ENCODE measurements around the gene FGR. TPM values are rescaled to one million over a fixed set of nuclear protein-coding genes. Genes with fewer than 3 reads are reported as not detected.
"Not testable (repeated sequence)": the region's sequence is repeated elsewhere in the genome, so short reads cannot be mapped to it uniquely, and the experiment has no call there.

The FGR gene
- total RNA-seq, 1 donor from 2014 or later, result 28.6 TPM

DNA sequence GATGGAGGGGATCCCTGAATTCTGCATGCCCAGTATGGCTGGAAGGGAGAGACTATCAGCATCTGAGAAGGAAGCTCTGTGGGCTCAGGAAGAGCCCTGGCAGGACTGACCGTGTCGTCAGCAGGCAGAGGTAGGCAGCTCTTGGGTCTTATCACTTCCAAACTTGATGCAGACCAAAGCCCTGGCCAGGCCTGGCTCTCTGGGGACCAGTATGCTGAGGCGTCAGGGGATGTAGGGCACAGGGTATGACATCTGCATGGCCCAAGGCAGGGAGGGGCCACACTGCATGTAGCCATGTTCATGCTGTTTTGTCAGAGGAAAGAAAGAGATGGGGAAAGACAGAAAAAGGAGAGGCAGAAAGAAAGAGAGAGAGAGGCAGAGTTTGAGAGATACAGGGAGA lies 6.3 kb downstream of the FGR start:
- no peak for ATAC-seq (ENCODE audit: low read depth)
- no peaks in the 10 kb centered on the region for H3K27me3 Mint-ChIP-seq
- H3K4me1 Mint-ChIP-seq, result peaks cover 62% of the 10 kb centered on the region
- peak overlapping the region; percentile 66 for H3K27ac Mint-ChIP-seq
- ChIA-PET CTCF (interaction anchor here (0.8 to 3.9 kb wide), 5 partner anchors 12 to 34 kb away, joined by 3 to 17 read pairs (median 4); no protein-coding TSS in a partner anchor), POLR2A (interaction anchor here (0.5 to 15.1 kb wide), 7 partner anchors 9 to 320 kb away, joined by 3 to 271 read pairs (median 4); no protein-coding TSS in a partner anchor)
- no peak for TF ChIP-seq CTCF (IDR thresholded peaks at IDR 0.05)
- H3K36me3 Mint-ChIP-seq (ENCODE audit: low read depth), result no peaks in the 10 kb centered on the region
- intact Hi-C loops (cut with micrococcal nuclease), result no loop called here
- H3K9me3 Mint-ChIP-seq, result no peaks in the 10 kb centered on the region
- peak overlapping the region; percentile 30 for H3K4me3 Mint-ChIP-seq
- DNase-seq, result no peak

- H3K4me3 Mint-ChIP-seq; H3K36me3 Mint-ChIP-seq (ENCODE audit: low read depth); DNase-seq; H3K27me3 Mint-ChIP-seq; H3K9me3 Mint-ChIP-seq; ATAC-seq (ENCODE audit: low read depth); intact Hi-C loops (cut with micrococcal nuclease): not testable (repeated sequence)
- ChIA-PET CTCF (interaction anchor here (0.8 to 3.9 kb wide), 4 partner anchors 13 to 37 kb away, joined by 4 to 17 read pairs (median 7); no protein-coding TSS in a partner anchor), POLR2A (interaction anchor here (0.7 to 15.1 kb wide), 3 partner anchors 10 to 69 kb away, joined by 3 to 271 read pairs (median 4); no protein-coding TSS in a partner anchor)
- peaks cover 52% of the 10 kb centered on the region for H3K4me1 Mint-ChIP-seq
- H3K27ac Mint-ChIP-seq, result peak overlapping the region; percentile 15
Observed at GRCh38 chr1:27627733-27628132, 7.3 kb downstream of the FGR start.

DNA sequence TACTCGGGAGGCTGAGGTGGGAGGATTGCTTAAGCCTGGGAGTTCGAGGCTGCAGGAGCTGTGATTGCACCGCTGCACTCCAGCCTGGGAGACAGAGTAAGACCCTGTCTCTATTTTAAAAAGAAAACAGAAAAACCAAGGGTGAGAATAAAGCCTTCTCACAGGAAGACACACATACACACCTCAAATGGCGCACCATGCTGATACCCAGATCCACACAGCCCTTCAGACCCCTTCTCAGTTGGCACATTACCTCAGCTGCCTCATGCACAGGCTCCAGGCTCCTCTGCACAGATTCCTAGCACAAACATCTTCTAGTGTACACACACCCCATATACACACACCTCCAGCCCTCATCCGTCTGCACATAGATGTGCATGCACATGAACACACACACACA lies 7.9 kb downstream of the FGR start:
- intact Hi-C loops (cut with micrococcal nuclease), result no loop called here
- DNase-seq, result no peak
- ATAC-seq (ENCODE audit: low read depth), result no peak
- Mint-ChIP-seq H3K9me3 (no peaks in the 10 kb centered on the region), H3K36me3 (ENCODE audit: low read depth) (peaks cover 11% of the 10 kb centered on the region), H3K4me3 (no peak overlapping the region), H3K4me1 (peaks cover 47% of the 10 kb centered on the region), H3K27me3 (no peaks in the 10 kb centered on the region), H3K27ac (no peak overlapping the region)
- no peak for TF ChIP-seq CTCF (IDR thresholded peaks at IDR 0.05)
- ChIA-PET CTCF (interaction anchor here (0.8 to 3.9 kb wide), 2 partner anchors 19 to 38 kb away, joined by 4 to 17 read pairs; no protein-coding TSS in a partner anchor), POLR2A (interaction anchor here (15.1 kb wide), 1 partner anchor 32 kb away, joined by 271 read pairs; no protein-coding TSS in a partner anchor)

- CTCF ChIA-PET, result interaction anchor here (1.1 to 3.9 kb wide), 4 partner anchors 18 to 37 kb away, joined by 3 to 19 read pairs (median 10); no protein-coding TSS in a partner anchor
- ATAC-seq (ENCODE audit: low read depth) (peak; percentile 37), DNase-seq (no peak)
- Mint-ChIP-seq H3K9me3 (no peaks in the 10 kb centered on the region), H3K4me1 (peaks cover 46% of the 10 kb centered on the region), H3K27me3 (no peaks in the 10 kb centered on the region), H3K27ac (no peak overlapping the region), H3K36me3 (ENCODE audit: low read depth) (peaks cover 13% of the 10 kb centered on the region), H3K4me3 (no peak overlapping the region)
- POLR2A ChIA-PET, result interaction anchor here (0.7 to 15.1 kb wide), 8 partner anchors 8 to 471 kb away, joined by 3 to 271 read pairs (median 5); partner anchors contain the start of genes FGR and SLC9A1
- no peak for TF ChIP-seq CTCF (IDR thresholded peaks at IDR 0.05)
- intact Hi-C loops (cut with micrococcal nuclease), result no loop called here
Observed at GRCh38 chr1:27626031-27626935, 8.7 kb downstream of the FGR start.

DNA sequence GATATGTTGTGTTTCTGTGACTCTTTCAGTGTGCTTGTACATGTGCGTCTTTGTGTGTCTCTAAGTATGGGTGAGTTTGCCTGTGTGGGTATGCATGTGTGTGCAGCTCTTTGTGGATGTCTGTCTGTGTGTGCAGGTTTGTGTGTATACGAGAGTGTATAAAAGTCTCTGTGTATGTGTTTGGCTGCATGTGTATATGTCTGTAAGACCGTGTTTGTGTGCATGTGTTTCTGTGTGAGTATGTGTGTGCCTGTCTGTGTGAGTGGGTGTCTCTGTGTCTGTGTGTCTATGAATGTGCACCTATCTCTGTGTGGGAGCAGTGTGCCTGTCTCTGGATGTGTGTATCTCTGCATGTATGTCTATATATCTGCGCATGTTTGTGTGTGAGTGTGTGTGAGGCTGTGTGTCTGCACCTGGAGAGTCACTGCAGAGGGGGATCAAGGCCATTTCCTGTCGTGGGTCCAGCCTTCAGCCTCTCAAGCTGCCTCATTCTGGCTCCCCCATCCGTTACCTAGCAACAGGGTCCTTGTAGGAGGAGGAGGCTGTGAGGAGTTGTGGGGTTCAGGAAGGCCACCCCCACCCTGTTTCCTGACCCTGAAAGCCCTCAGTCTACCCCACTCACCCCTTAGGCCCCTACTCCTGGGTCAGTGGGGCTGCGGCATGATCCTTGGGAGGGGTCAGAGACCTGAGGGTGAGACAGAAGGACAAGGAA lies 10.4 kb downstream of the FGR start:
- Mint-ChIP-seq H3K4me3 (no peak overlapping the region), H3K36me3 (ENCODE audit: low read depth) (peaks cover 25% of the 10 kb centered on the region), H3K9me3 (no peaks in the 10 kb centered on the region), H3K27ac (no peak overlapping the region), H3K4me1 (peaks cover 35% of the 10 kb centered on the region), H3K27me3 (no peaks in the 10 kb centered on the region)
- POLR2A ChIA-PET, result interaction anchor here (0.5 to 15.1 kb wide), 11 partner anchors 10 to 1121 kb away, joined by 3 to 271 read pairs (median 5); partner anchors contain the start of genes AHDC1 and FGR
- CTCF ChIA-PET, result interaction anchor here (0.7 to 3.9 kb wide), 5 partner anchors 16 to 56 kb away, joined by 3 to 19 read pairs (median 4); partner anchors contain the start of gene AHDC1
- intact Hi-C loops (cut with micrococcal nuclease), result loop anchor here (1.0 kb wide), 2 partner anchors 9 to 15 kb away; no protein-coding TSS in a partner anchor
- no peak for ATAC-seq (ENCODE audit: low read depth)
- no peak for TF ChIP-seq CTCF (IDR thresholded peaks at IDR 0.05)
- no peak for DNase-seq

Data from activated B cell treated with CpG ODN at 0.5 μM for 24 hours (primary cell).